Stimulated activated CD4-positive, alpha-beta T cell treated with anti-CD3 and anti-CD28 coated beads, Interleukin-12 subunit alpha, Interleukin-12 subunit beta, amount 100 ng/mL, for 48 hours (primary cell): ENCODE measurements around the gene ATF3.
A peak's percentile ranks its signal among the peaks of the same experiment; 100 is the strongest.
"Not testable (repeated sequence)": the region's sequence is repeated elsewhere in the genome, so short reads cannot be mapped to it uniquely, and the experiment has no call there.

Experiments
- DNase-seq, 3 donors: peaks; one replicate each; pipeline ENCODE4 v3.0.0-alpha.2; 2020; ENCODE audit warnings: low read depth in 2 of 3, low spot score in 1 of 3

The ATF3 gene

DNA sequence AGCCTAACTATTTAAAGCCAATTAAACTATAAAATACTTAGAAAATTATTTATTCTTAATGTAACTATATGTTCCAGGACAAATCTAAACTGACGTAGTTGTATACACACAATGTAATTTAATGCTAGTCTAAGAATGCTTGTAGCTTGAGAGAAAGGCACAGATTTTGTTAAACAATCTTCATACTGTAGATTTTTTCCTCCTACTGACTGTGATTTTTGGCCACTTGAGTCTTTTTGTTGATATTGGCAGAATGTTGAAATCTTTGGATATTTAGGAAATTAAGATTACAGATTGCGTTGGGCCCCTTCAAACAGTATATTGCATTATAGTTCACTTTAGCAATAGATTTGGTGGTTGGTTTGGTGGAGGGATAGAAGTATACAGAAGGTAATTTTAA is 40.5 kb downstream of the ATF3 start:
- no peak for DNase-seq

DNA sequence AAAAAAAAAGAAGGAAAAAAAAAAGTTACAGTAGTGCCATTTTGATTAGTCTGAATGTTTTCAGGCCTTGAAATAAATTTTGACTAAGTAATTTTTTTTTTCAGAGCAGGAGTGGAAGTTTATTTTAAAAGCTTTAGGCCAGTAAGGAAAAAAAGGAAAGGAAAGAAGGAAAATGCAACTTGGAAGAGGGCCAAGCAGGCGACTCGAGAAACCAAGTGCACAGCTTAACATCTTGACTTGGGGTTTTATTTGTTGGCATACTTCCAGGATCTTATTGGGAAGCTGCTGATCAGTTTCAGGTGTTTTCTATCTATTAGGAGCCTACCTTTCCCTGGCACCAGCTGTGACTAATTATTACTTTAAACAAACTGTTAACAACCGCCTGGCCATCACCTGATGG is 41.7 kb downstream of the ATF3 start:
- DNase-seq = no peak

DNA sequence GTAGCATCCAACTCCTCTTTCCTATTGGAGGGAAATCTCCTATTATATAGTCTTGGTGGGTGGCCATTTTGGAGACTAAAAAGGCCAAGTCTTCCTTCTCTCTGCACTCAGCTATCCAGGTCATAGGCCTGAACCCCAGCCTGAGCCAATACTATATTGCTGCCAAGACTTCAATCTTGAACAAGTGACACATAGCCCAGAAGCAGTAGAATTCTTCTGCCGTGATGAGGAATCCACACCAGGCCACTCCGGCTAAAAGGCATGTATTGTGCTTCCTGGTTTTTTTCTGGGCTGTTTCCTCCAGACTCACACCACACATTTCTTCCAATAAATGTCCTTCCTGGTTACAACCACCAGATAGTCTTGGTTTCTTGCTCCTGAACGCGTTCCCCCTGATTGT is 43.0 kb downstream of the ATF3 start:
- DNase-seq = no peak

DNA sequence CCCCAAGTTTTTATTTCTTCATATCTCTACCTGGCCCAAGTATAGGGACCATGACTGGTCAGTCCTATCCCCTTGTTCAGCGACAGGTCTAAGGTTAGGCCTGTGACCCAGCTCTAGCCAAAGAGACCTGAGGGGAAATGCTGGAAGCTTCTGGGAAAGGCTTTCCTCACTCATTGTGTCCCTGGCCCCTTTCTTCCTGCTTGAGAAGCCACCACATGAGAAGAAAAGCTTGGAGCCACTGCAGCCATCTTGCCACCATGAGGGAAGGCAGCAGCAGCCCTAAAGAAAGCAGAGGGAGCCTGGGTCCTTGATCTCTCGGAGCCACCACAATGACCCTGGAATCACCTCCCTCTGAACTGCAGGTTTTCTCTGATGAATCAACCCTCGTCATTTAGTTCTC is 43.4 kb downstream of the ATF3 start:
- no peak for DNase-seq

DNA sequence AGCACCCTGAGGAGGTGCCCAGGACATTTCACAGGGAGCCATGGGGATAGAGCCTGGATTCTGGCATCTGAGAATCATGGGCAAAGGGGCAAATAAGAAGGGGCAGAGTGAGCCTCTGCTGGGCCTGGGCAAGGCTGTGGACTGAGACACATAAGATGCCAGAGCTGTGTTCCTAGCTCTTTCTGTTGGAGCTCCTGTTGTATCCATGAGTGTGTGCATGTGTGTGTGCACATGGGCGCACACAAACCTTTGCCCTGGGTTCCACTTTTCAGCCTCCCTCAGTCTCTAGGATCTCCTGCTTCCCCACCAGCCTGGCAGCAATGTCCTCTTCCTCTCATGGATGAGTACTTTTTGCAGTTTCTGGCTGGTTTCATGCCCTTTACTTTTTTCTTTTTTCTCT is 44.0 kb downstream of the ATF3 start:
- DNase-seq = no peak

DNA sequence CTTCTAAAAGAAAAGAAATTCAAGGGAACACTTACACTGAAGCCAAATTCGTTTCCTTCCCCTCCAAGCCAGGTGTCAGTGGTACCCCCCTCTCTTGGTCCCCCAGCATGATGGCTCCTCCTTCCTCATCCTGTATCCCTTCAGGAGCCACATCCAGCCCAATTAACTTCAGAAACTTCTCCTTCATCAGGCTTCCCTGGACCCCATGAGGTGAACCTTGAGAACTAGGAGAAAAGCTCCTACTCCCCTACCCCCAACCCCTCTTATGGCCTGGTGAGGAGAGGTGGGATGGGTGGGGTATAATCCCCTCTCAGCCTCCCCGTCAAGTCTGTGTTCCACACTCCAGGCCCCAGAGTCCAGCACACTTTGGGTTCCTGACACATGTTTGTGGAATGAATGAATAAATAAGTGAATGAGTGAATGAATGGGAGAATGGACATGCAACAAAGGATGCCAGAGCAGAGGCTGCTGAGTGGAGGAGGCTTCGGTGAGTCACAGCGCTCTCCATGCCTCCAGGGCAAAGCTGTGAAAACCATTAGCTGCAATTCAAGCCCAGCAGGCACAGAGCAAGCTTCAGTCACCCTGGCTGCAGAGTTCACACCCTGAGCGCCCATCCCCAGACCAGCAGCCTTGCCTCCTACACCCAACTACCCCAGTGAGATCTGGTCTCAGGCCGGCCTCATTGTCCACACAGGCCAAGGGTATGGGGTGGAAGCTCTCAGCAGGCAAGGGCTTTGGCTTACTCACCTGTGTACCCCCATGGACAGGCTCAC is 47.3 kb downstream of the ATF3 start:
- no peak for DNase-seq

DNA sequence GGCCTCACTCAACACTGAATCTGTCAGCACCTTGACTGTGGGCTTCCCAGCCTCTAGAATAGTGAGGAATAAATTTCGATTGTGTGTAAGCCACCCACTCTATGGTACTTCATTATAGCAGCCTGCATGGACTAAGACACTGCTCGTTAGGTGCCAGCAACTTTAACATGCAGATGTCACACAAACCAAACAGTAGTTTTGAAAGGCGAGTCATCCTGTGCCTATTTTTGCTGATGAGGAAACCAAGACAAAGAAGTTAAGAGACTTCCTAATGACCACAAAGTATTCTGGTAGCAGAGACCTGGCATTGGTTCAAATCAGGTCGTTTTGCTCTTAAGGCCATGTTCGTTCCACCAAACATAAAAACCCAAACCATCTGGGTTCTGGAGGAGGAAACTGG is 48.2 kb downstream of the ATF3 start:
- DNase-seq = no peak

DNA sequence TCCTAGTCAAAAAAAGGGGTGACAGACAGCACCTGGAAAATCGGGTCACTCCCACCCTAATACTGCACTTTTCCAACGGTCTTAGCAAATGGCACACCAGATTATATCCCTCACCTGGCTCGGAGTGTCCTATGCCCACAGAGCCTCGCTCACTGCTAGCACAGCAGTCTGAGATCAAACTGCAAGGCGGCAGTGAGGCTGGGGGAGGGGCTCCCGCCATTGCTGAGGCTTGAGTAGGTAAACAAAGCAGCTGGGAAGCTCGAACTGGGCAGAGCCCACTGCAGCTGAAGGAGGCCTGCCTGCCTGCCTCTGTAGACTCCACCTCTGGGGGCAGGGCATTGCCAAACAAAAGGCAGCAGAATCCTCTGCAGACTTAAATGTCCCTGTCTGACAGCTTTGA is 49.7 kb downstream of the ATF3 start:
- not testable (repeated sequence) for DNase-seq

DNA sequence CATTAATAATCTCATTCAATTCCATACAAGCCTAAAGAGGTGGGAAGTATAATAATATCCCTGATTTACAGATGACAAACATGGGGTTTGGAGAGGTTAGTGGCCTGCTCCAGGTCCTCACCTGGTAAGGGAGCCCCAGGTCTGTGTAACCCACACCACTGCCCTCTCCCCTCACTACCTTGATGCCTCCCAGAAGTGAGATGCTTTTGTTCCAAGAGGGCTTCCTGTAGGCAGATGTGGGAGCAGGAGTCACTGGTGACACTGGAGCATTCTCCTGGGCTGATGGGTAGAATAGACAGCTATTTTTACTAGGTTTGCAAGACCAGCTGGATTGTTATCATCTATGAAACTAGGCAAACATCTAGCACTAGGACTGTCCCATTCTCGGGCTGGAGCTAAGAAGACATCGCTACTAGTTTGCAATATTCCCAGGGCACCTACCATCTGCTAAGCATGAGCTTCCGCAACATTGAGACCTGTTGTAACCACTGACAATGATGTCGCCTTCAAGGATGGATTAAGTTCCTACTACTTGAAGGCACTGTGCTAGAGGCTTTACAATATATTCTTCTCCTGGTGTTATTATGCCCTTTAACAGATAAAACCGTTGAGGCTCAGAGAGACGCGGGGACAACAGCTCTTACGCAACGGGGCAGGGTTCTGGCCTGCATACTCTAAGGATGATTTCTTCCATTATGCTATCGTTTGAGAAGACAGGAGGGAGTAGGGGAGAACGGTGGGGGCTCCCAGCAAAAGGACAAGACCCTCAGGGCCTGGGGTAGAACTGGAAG is 56.0 kb downstream of the ATF3 start:
- no peak for DNase-seq

DNA sequence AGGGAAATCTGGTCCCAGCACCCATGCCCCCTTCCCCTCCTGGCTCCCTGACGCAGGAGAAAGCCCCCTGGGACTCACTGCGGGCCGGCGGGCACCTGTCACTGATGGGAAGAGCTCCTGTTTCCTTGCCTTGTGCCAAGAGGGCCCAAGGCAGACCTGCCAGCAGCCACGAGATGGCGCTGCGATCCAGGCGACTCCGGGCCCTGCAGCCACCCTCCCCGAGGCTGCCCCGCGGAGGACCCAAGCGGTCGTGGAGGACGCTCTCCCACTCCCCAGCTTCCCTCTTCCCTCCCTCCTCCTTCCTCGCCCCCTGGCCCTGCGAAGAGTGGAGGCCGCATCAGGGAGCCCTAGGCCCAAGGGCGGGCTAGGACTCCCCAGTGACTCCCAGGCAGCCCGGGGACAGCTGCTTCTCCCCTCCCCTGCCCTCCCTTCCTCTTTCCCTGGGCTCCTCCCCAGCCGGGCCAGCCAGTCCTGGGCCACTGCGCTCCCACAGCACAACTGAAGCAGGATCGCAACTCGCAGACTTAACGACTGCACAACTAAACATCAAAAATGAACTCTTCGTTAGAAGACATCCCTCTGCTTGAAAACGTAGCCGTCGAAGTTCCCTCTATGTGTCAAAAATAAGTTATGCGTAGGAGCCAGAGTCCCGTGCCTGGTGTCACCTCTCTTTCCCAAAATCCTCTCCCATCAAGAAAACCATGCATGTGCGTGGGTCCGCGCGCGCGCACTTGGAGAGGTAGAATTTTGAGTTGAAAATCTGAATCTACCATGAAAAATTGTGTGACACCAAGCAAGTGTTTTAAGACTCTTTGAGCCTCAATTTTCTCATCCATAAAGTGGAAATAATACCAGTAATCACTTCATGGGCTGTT is 56.9 kb downstream of the ATF3 start:
- DNase-seq = peak; percentile 66 to 80 (median 80)

DNA sequence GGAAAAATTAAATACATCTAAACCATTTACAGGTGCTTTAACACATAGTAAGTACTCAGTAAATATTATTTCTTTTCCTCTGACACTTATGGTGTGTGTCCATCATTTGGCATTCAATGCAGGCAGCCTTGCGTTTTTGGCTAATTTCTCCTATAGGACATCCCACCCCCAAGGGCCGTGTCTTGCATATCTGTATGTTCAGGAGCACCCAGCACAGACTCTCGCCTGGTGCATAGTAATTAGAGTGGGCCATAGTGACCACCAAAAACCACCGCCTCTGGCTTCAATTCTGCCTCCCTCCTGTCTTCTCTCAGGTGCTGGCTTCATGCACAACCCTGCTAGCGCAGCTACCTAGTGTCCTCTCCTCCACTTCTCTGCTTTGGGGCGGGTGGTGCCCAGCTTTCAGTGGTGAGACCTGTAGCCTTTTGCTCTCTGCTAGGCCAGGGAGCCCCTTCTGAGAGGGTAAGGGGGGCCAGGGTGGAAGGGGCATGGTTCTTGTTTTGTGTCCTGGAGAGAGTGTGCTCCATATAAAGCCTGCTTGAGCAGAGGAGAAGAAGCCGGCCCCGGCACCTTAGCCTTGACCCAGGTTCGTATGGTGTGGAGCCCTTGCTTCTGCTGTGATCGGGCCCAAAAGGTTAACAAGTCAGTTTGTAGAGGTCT is 57.7 kb downstream of the ATF3 start:
- DNase-seq = no peak

DNA sequence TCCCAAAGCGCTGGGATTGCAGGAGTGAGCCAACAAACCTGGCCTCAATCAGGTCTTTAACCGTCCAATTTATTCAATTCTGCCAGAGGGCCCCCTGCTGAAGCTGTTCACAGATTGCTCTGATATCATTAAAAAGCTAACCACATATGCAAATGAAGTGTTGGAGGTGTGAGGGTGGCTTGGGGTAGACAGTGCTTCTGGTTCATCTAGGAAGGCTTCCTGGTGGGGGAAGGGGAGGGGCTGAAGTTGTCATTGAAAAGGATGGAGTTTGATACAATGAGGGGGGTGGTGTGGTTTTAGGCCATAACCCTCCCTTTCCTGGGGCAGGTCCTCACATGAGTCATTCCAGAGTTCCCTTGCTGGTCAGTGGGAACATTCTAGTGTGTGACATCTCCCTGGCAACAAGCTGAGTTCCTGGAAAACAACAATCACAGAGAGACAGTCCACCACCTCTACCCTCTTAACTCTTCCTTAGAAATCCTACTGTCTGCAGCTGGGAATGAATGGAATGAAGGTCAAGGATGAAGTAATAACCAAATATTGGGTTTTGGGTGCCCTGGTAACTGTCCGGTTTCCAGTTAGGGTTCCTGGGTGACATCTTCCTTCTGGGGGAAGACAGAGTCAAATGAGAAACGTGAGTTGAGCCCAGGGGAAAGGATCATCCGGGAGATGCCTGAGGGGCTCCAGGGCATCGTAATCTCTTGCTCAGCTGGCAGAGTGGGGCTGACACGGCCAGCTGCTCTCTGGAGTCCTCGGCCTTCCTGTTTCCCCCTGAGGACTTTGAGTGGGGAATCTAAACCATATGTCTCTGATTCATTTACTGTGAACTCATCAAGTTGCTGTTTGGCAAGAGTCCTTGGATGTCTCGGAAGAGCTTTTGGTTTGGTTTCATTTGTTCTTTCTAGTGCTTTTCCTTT is 58.9 kb downstream of the ATF3 start:
- DNase-seq = no peak

DNA sequence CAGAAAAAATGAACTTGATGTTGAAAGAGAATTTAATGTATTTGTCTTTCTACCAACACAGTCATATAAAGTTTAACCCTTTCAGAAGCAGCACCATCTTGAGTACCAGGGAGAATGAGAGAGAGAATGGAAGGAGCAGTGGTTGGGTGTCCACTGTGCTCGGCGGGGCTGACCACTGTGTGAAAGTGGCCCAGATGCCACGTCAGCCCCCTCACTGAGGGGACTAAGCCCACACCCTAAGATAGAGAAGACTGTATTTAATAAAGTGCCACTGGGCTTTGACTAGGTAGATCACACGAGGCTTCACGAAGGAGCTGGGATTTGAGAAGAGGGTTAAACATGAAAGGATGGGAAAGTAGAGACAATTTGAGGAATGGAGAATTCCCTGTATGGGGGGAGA is 59.9 kb downstream of the ATF3 start:
- DNase-seq = no peak

DNA sequence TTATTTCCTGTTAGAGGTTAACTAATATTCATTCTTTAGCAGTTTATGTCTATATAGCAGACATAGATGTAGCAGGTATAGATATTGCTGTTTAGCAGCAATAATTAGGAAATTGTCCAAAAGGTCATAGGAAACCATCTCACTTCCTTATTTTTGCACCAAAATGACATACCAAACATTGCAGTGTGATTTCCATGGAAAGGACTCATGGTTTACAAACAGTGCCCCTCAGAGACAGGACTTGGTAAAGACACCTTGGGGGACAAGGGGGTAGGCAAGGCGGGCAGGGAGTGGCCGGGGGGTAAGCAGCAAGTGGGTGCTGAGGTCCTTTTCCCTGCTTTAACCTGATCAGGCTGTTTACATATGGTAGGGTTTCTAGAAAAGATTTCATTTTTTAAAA is 60.5 kb downstream of the ATF3 start:
- DNase-seq = no peak

DNA sequence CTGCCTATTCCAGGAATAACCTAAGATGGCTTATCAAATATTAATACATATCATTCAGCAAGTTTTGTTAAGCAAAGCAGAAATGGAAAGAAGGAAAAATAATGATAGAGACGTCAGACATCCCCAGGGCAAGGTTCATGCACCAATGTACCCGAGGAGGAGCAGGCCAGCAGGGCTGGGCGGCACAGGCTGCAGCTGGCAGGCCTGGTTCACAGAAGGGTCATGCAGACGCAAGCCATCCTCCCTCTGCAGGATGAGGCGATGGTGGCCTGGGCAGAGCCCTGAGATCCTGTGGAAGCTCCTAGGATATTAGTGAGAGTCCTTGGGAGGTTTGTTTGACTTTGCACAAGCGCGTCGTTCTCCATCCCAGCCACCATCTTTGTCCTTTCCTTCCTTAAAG is 61.0 kb downstream of the ATF3 start:
- no peak for DNase-seq

DNA sequence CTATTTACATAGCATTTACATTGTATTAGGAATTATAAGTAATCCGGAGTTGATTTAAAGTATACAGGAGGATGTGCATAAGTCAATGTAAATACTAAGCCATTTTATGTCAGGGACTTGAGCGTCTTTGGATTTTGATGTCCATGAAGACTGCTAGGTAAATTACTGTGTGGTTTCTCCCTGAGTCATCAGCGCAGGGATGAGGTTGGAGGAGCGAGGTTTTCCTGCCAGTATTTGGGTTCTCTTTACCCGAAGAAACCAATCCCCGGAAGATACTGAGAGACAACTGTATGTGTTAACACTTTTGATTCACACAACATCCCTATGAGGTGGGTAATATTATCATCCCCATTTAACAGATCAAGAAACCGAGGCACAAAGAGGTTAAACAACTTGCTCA is 61.7 kb downstream of the ATF3 start:
- no peak for DNase-seq
